ACHN (cell line): ENCODE measurements around the gene PODXL.

ENCODE experiments used
- DNase-seq: peaks from one replicate; pipeline ENCODE4 v3.0.0-alpha.2; 2015
- in situ Hi-C: cut with HindIII; loops from 2 replicates; pipeline ENCODE4 v1.10.0; 2017; ENCODE audit warnings: low sequenced_read_pairs, low pct_ligation_motif_present, low pct_unique_long_range_greater_than_20kb

Gene PODXL

GRCh38 chr7:131544449-131545301 is 11.8 kb downstream of the PODXL start:
- in situ Hi-C loops = no loop called here
- peak; percentile 40 for DNase-seq

GRCh38 chr7:131544021-131544420 is 12.4 kb downstream of the PODXL start:
- in situ Hi-C loops = no loop called here
- DNase-seq = no peak

GRCh38 chr7:131543298-131543697 is 13.1 kb downstream of the PODXL start:
- in situ Hi-C loops = no loop called here
- DNase-seq = no peak

- DNase-seq = no peak
Observed at GRCh38 chr7:131540491-131541162, 15.8 kb downstream of the PODXL start.

GRCh38 chr7:131538813-131539179 is 17.6 kb downstream of the PODXL start:
- no peak for DNase-seq

More at GRCh38 chr7:131540491-131541162, 15.8 kb downstream of the PODXL start:
- in situ Hi-C loops = no loop called here

GRCh38 chr7:131538071-131538812 is 18.2 kb downstream of the PODXL start:
- in situ Hi-C loops = no loop called here
- DNase-seq = peak; percentile 23

More at GRCh38 chr7:131538813-131539179, 17.6 kb downstream of the PODXL start:
- in situ Hi-C loops = no loop called here

GRCh38 chr7:131537571-131537978 is 18.9 kb downstream of the PODXL start:
- in situ Hi-C loops = no loop called here
- no peak for DNase-seq

- in situ Hi-C loops = no loop called here
- no peak for DNase-seq
Observed at GRCh38 chr7:131536361-131536849, 20.0 kb downstream of the PODXL start.

- no peak for DNase-seq
- in situ Hi-C loops = no loop called here
Observed at GRCh38 chr7:131533566-131534561, 22.6 kb downstream of the PODXL start.

- in situ Hi-C loops = no loop called here
- no peak for DNase-seq
Observed at GRCh38 chr7:131533151-131533559, 23.3 kb downstream of the PODXL start.

GRCh38 chr7:131532570-131533091 is 23.8 kb downstream of the PODXL start:
- no peak for DNase-seq
- in situ Hi-C loops = no loop called here

- DNase-seq = no peak
- in situ Hi-C loops = no loop called here
Observed at GRCh38 chr7:131530137-131530536, 26.3 kb downstream of the PODXL start.

- no peak for DNase-seq
- in situ Hi-C loops = no loop called here
Observed at GRCh38 chr7:131529617-131530016, 26.8 kb downstream of the PODXL start.

GRCh38 chr7:131529179-131529578 is 27.2 kb downstream of the PODXL start:
- in situ Hi-C loops = no loop called here
- no peak for DNase-seq

- DNase-seq = no peak
- in situ Hi-C loops = no loop called here
Observed at GRCh38 chr7:131527456-131527855, 29.0 kb downstream of the PODXL start.

GRCh38 chr7:131525820-131526219 is 30.6 kb downstream of the PODXL start:
- DNase-seq = no peak
- in situ Hi-C loops = no loop called here

GRCh38 chr7:131524703-131525102 is 31.7 kb downstream of the PODXL start:
- in situ Hi-C loops = no loop called here
- no peak for DNase-seq

GRCh38 chr7:131524115-131524514 is 32.3 kb downstream of the PODXL start:
- DNase-seq = no peak
- in situ Hi-C loops = no loop called here
